NCI-H226 (cell line): Measurements from ENCODE around the gene MLF2.
A peak's percentile ranks its signal among the peaks of the same experiment; 100 is the strongest.
"Not testable (repeated sequence)": the region's sequence is repeated elsewhere in the genome, so short reads cannot be mapped to it uniquely, and the experiment has no call there.

Source experiments
- DNase-seq: peaks from one replicate; pipeline ENCODE4 v3.0.0-alpha.2; 2015

Gene MLF2

DNA sequence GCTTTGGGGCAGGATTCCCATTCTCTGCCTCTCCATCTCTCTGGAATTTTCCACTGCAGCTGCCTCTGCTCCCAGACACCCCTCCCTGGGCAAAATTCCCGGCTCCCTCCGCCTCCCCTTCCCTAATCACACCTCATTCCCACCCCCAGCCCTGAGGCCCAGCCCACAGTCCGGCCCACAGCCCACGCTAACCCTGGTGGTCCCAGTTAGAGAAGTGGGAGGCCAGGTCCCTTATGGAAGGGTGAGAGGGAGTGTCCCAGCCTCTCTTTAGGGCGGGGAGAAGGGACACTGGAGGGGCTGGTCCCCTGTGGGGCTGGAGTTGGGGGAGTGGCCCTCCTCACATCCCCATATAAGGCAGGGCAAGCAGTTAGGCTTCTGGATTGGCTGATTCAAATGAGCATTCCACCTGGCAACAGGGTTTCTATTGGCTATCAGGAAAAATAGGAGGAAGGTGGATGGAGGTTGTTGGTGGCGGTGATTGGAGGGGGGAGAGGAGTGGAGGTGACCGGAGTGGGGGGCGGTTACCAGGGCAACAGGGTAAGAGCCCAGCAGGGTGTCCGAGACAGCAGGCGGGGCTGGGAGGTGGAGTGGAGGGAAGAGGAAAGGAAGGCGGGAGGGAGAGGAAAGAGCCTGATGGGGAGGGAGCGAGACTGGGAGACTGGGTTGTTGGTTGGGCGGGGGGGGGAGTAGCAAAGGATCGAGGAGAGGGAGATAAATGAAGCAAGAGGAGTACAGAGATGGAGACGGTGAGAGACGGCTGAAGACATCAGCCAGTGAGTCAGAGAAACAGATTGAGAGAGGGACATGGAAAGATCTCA lies 11.3 kb upstream of the MLF2 start:
- peak; percentile 99 for DNase-seq

DNA sequence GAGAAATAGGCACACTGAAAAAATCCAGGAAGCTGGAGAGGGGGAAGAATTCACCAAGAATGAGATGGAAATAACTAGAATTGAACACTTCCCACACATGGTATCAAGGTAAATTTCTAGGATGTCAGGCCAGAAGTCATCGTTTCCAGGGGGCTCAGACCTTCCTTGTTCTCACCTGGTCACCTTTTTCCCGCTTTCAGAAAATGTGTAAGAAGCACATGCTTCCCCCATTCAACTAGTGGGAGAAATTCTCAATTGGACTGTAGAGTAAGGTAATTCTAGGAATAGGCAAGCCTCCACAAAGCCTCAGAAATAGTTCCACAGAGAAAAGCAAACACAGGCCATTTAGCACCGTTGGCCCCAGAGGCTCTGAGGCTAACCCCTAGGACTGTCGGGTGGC lies 10.4 kb upstream of the MLF2 start:
- DNase-seq, result no peak

DNA sequence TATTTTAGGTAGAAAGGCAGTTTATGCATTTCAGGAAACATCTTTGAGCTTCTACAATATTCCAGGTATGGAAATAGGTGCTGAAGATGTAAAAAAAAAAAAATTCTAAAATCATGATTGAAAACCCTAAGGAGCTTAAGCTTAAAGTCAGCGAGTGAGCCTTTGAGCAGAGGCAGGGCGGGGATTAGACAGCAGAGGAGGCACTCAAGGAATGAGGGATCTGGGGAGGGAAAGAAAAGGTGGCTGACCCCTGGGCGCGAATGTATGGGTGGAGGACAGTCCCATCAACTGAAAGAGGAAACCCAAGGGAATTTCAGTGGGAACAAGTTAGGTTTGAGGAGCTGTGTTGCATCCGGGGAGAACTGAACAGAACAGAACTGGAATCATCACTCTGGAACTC lies 6.8 kb upstream of the MLF2 start:
- no peak for DNase-seq

DNA sequence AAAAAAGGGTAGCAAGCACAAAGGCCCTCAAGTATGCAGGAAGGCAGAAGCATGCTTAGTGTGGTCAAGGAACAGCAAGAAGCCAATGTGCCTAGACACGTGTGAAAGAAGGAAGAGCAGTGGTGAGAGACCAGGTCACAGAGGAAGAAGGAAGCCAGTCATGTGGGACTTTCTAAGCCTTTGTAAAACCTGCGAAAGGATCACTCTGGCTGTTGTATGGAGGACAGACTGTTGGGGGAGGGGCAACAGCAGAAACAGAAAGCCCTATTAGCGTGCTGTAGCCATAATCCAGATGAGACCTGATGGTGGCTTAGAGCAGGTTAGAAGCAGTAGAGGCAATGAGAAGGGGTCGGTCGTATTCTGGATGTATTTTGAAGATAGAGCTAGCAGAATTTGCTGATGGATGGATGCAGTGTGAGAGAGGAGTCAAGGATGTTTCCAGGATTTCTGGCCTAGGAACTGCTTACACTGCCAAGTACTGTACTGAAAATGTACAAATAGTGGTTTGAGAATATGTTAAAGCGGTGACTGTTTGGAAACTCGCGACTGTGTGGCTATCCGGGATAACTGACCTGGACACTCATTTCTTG lies 5.7 kb upstream of the MLF2 start:
- DNase-seq, result no peak

DNA sequence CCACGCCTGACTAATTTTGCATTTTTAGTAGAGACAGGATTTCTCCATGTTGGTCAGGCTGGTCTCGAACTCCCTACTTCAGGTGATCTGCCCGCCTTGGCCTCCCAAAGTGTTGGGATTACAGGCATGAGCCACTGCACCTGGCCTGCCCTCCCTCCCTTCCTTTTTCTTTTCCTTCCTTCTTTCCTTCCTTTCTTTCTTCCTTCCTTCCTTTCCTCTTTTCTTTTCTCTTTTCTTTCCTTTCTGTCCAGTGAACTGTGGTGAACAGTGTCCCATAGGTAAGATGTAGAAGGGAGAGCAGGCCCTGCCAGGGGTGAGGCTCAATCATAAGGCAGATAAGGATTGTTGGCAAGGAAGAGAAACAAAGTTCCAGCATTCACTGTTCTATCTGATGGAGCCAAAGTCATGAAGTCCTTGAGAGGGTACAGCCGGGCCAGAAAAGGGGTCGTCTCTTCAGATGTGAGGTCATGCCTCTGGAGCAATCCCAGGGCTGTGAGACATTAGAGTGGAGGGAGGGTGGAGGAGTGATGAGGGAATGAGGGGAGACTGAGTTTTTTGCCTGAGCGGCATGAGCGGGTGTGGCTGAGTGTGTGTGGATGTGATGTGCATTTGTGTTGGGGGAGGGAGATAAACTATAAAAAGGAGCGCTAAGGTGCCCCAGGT lies 4.2 kb upstream of the MLF2 start:
- no peak for DNase-seq

- DNase-seq, result no peak
Measured at GRCh38 chr12:6754411-6754810, 1.5 kb upstream of the MLF2 start.

DNA sequence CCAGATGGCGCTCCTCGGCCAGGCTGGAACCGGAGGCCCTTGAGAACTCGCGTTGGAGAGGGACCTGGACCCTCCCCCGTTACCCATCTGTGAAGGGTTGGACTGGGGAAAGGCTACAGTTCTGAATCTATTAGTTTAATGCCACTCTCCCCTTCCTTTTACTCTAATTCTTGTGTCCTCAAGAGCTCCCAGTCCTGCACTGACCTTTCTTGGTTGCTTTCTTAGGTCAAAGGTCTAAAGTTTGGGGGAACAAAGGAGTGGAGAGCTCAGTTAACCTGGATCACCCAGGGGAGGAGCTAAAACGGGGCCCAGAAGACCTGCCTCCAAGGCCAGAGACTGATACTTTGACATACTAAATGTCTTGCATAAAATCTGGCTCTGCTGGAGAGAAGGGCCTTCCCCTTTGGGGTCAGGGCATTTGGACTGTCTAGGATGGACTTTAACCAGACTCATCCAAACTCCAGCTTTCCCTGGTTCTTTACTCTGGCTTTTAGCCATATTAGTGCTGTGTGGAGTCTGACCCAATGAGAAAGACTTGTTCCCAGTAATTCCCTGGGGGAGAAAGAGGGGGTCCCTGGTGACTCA lies 923 bp upstream of the MLF2 start:
- DNase-seq, result no peak

GRCh38 chr12:6752167-6752920 lies 597 bp downstream of the MLF2 start:
- peak; percentile 40 for DNase-seq

DNA sequence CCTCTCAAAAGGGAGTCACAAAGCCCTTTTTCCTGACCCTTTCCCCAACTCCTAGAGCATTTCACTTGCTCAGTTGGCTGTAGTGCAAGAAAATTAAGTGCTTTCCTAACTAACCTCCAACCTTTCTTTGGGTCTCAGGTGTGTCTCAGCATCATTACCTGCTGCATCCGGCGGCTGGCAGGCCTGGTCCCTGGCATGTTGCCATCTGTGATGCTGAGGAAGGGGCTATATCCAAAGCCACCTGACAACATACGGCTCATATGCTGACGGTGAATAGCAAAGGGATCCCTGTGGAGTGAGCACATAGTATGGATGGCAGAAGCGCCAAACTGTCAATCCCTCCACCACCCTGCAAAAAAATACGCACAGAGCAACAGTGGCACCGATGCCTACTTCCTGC lies 1.2 kb downstream of the MLF2 start:
- DNase-seq, result no peak

DNA sequence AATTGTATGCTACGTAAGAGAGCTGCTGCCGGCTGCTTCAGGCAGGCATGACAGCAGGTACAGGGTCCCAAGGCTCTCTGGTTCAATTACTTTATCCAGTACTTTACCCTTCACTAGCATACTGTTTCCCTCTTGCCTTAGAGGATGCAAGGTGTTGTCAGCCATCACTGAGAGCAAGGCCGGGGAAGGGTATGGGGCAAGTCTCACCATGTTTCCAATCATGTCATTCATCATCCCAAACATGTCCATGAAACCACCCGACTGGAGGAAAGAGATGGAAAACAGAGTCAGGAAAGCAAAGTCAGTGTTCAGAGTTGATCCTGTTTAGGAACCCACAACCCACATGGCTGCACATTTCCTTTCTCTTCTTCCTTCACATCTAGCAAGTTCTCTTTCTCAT lies 2.4 kb downstream of the MLF2 start:
- DNase-seq, result no peak

DNA sequence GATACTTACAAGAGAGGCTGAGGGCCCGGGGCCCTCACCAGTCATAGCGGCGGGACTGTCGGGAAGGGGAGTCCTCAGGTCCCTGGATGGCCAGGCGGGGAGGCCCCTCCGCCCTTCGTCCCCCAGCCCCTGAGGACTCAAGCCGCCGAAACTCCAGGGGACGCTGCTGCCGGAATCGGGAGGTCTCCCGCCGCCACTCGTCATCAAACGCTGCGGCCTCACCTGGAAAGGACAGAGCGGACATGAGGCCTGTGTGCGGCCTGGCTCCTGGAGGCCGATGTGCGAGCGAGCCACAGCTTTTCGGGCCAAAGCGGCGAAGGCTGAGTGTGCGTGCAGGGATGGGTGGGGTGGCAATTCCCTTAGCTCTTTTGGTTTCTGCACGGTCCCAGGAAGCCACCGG lies 4.2 kb downstream of the MLF2 start:
- no peak for DNase-seq

DNA sequence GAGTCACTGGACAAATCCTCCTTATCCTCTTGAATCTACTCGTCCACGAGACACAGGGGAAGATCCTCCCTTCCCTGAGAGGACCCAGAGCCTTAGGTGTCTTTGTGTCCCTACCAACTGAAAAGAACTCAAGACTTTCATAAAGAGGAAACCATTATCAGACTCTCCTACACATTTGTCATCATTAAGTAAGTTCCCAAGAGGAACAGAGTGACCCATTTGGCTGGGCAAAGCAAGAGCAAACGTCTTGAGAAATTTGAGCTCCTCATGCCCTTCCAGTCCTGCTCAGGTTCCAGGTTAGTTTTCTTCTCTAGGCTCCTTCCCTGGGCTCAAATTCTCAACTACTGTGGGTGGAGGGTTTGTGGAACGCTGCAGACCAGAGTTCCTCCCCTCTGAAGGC lies 5.7 kb downstream of the MLF2 start:
- DNase-seq, result no peak

GRCh38 chr12:6745741-6746525 lies 7.0 kb downstream of the MLF2 start:
- no peak for DNase-seq

- DNase-seq, result not testable (repeated sequence)
Measured at GRCh38 chr12:6743300-6743699, 9.6 kb downstream of the MLF2 start.

DNA sequence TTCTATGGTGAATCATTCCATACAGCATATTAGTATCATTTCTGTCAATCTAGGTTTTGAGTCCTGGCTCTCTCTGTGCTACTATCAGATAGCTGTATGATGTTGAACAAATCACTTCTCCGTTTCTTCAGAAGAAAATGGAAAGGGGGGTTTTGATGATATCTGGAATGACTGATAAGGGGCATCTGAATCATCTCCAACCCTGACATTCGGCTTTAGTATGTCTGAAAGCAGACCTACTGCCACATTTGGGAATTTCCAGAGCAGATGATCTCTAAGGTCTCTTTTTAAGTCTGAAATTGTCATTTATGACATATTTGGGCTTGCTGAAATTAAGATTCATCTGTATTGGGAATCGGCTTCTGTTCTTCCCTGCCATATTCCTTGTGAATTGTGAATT lies 10.1 kb downstream of the MLF2 start:
- no peak for DNase-seq

DNA sequence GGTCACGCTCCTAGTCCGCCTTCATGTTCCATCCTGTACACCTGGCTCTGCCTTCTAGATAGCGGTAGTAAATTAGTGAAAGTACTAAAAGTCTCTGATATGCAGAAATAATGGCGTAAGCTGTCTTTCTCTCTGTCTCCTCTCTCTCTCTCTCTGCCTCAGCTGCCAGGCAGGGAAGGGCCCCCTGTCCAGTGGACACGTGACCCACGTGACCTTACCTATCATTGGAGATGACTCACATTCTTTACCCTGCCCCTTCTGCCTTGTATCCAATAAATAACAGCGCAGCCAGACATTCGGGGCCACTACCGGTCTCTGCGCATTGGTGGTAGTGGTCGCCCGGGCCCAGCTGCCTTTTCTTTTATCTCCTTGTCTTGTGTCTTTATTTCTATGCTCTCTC lies 10.9 kb downstream of the MLF2 start:
- not testable (repeated sequence) for DNase-seq

DNA sequence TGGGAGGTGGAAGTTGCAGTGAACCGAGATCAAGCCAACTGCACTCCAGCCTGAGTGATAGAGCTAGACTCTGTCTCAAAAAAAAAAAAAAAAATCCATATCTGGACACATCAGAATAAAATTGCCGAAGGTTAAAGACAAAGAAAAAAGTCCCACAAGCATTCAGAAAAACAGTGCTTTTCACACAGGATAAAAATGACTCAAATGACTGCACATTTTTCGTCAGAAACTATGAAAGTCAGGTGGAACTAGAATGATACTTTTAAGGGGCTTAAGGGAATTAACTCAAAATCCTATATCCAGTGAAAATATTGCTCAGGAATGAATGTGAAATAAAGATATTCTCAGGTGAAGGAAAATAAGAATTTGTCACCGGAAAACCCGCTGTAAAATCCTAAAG lies 16.2 kb downstream of the MLF2 start:
- DNase-seq, result no peak

DNA sequence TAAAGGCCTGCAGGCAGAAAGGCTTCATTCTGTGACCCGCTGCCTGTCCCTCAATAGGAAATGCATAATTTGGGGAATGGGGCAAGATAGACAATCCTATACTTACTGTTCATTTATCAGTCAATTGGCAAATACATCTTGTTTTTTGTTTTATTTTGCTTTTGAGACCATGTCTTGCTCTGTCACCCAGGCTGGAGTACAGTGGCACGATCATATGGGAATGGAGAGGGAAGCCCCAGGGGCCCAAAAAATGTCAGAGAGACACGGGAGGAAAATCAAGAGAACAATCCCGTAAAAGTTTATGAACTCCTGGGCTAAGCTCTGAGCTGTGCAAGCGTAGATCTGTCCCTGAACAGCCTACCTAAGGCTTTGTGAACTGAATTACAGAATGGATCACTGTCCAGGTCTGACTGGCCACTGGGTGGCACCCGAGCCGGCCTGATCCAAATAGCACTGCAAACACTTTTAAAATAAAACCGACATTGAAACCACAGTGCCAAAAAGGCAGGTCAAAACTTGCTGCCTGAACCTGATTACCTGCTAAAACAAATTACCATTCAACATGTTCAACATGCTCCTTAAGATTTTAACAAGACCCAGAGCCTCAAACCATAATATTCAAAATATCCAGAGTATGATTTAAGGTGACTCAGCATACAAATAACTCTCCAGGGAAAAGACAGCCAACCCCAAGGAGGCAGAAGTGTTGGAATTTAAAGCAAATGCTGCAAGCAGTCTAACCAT lies 17.3 kb downstream of the MLF2 start:
- DNase-seq, result peak; percentile 18

- DNase-seq, result no peak
Measured at GRCh38 chr12:6734506-6735387, 18.2 kb downstream of the MLF2 start.

DNA sequence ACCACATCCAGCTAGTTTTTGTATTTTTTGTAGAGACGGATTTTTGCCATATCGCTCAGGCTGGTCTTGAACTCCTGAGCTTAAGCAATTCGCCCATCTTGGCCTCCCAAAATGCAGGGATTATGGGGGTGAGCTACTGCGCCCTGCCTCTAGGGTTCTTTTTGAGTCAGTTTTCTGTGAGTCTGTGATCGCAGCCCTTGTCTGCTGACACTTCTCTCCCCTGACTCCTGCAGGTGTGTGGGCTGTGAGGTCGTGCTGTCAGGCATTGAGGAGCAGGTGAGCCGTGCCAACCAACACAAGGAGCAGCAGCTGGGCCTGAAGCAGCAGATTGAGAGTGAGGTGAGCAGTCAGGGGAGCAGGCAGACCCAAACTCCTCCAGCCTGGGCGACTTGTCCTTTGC lies 22.8 kb downstream of the MLF2 start:
- DNase-seq, result no peak

- no peak for DNase-seq
Measured at GRCh38 chr12:6729186-6729585, 23.8 kb downstream of the MLF2 start.
